Activated CD4-positive, alpha-beta T cell treated with anti-CD3 and anti-CD28 coated beads, Interleukin-2, amount 50 U/mL, for 16 hours (primary cell): ENCODE measurements around the gene C3orf80.
"Not testable (repeated sequence)": the region's sequence is repeated elsewhere in the genome, so short reads cannot be mapped to it uniquely, and the experiment has no call there.

Source experiments
- DNase-seq: peaks from one replicate; pipeline ENCODE4 v3.0.0-alpha.2; 2020

C3orf80 gene

GRCh38 chr3:160225176-160226025 is at the start of gene C3orf80:
Gene C3orf80, plus strand, starts transcription at chr3:160225422. Its CDS starts 214 bp downstream, at chr3:160225636.
- peak; percentile 50 for DNase-seq

- DNase-seq: no peak
These were observed 48.3 kb upstream of the C3orf80 start for GRCh38 chr3:160176923-160177322.

GRCh38 chr3:160178661-160179060 is 46.6 kb upstream of the C3orf80 start:
- DNase-seq: not testable (repeated sequence)

GRCh38 chr3:160179403-160179802 is 45.8 kb upstream of the C3orf80 start:
- DNase-seq: not testable (repeated sequence)

GRCh38 chr3:160179906-160180305 is 45.3 kb upstream of the C3orf80 start:
- DNase-seq: no peak

- DNase-seq: no peak
These were observed 44.5 kb upstream of the C3orf80 start for GRCh38 chr3:160180581-160181216.

GRCh38 chr3:160183345-160184076 is 41.7 kb upstream of the C3orf80 start:
- DNase-seq: no peak

- no peak for DNase-seq
These were observed 40.6 kb upstream of the C3orf80 start for GRCh38 chr3:160184655-160185054.

GRCh38 chr3:160185751-160186150 is 39.5 kb upstream of the C3orf80 start:
- DNase-seq: no peak

GRCh38 chr3:160187288-160187687 is 37.9 kb upstream of the C3orf80 start:
- DNase-seq: no peak

- no peak for DNase-seq
These were observed 32.8 kb upstream of the C3orf80 start for GRCh38 chr3:160192310-160193029.

- DNase-seq: no peak
These were observed 31.5 kb upstream of the C3orf80 start for GRCh38 chr3:160193644-160194192.

GRCh38 chr3:160194438-160194837 is 30.8 kb upstream of the C3orf80 start:
- DNase-seq: no peak

GRCh38 chr3:160195106-160195505 is 30.1 kb upstream of the C3orf80 start:
- DNase-seq: no peak

- DNase-seq: no peak
These were observed 28.6 kb upstream of the C3orf80 start for GRCh38 chr3:160196511-160197104.

- no peak for DNase-seq
These were observed 26.1 kb upstream of the C3orf80 start for GRCh38 chr3:160199108-160199507.

- DNase-seq: no peak
These were observed 24.9 kb upstream of the C3orf80 start for GRCh38 chr3:160200353-160200752.

- DNase-seq: not testable (repeated sequence)
These were observed 20.7 kb upstream of the C3orf80 start for GRCh38 chr3:160204396-160205011.

GRCh38 chr3:160205606-160206005 is 19.6 kb upstream of the C3orf80 start:
- no peak for DNase-seq

GRCh38 chr3:160210341-160210740 is 14.9 kb upstream of the C3orf80 start:
- no peak for DNase-seq

GRCh38 chr3:160210799-160211221 is 14.4 kb upstream of the C3orf80 start:
- peak; percentile 19 for DNase-seq

- DNase-seq: no peak
These were observed 12.0 kb upstream of the C3orf80 start for GRCh38 chr3:160213191-160213590.
